K562 (cell line): ENCODE measurements around the gene PRDX6. TPM values are rescaled to one million over a fixed set of nuclear protein-coding genes. Genes with fewer than 3 reads are reported as not detected.
"Not testable (repeated sequence)": the region's sequence is repeated elsewhere in the genome, so short reads cannot be mapped to it uniquely, and the experiment has no call there.

Experiments used
- ATAC-seq: fragments of 200-7000 bp; cut with Tn5 transposase; 3 replicates; pipeline ENCODE4 v1.9.1; 2020; ENCODE audit warnings: moderate library complexity
- BruUV-seq: library from RNA; stranded (reverse); fragments of 400-500 nt; replicated peaks from 2 replicates; lab custom pipeline; 2021; lab: Mats Ljungman, UMichigan
- CTCF ChIA-PET: fragments of 300-600 bp; formaldehyde crosslinking; extraction: SDS; loops from one replicate; lab custom pipeline; 2021; ENCODE audit warnings: low intra/inter-chr PET ratio; lab: Yijun Ruan, JAX
- POLR2A ChIA-PET: fragments of 300-600, 350-650 bp; sonication (Branson Sonifier 250); formaldehyde crosslinking; extraction: SDS; loops from one replicate; lab custom pipeline; 2021; ENCODE audit warnings: antibody characterized with exemption, inconsistent platforms; lab: Yijun Ruan, JAX
- DNase-seq, 4 experiments: peaks; one replicate each; pipeline versions ENCODE4 v3.0.0 to v3.0.0-alpha.2; 2011 to 2018; ENCODE audit warnings: low spot score in 3 of 4, mixed read lengths in 3 of 4; ENCODE audit errors: extremely low read depth in 1 of 4
- FAIRE-seq: peaks from 2 replicates; lab custom pipeline; 2011; peaks lifted over from hg19 to GRCh38; lab: Jason Lieb, UNC
- H2AFZ ChIP-seq: 2 replicates; pipeline ENCODE4 v1.6.0; 2011; ENCODE audit warnings: low read depth, low read length, control low read depth, inconsistent platforms
- H3K27ac ChIP-seq: fragments of 200-600 bp; 3 replicates; pipeline ENCODE4 v1.8.0; 2011; ENCODE audit warnings: low read depth, mild to moderate bottlenecking, control low read depth, inconsistent platforms, low read length, moderate library complexity, mixed read lengths; ENCODE audit errors: extremely low read depth
- H3K27me3 ChIP-seq, 2 experiments: fragments of 300-600 bp in 1 of 2; 2 replicates in 1 of 2; 3 replicates in 1 of 2; pipeline versions ENCODE4 v1.6.0 to v1.8.0; 2011; ENCODE audit warnings: inconsistent platforms in 2 of 2, low read length in 2 of 2, mild to moderate bottlenecking in 1 of 2, mixed read lengths in 1 of 2, moderate library complexity in 1 of 2; ENCODE audit not compliant: control insufficient read depth in 2 of 2, insufficient read depth in 2 of 2
- H3K36me3 ChIP-seq: fragments of 300-600 bp; 3 replicates; pipeline ENCODE4 v1.8.0; 2011; ENCODE audit warnings: mild to moderate bottlenecking, low read length, inconsistent platforms; ENCODE audit not compliant: control insufficient read depth, insufficient read depth
- H3K4me1 ChIP-seq, 2 experiments: fragments of 200-600 bp in 1 of 2; replicated peaks in 1 of 2; 2 replicates in 1 of 2; 3 replicates in 1 of 2; pipeline versions ENCODE4 v1.5.1 to v1.8.0; 2011; ENCODE audit warnings: inconsistent platforms in 2 of 2, low read length in 2 of 2, mild to moderate bottlenecking in 1 of 2, mixed read lengths in 1 of 2, moderate library complexity in 1 of 2; ENCODE audit not compliant: control insufficient read depth in 2 of 2, insufficient read depth in 2 of 2
- H3K4me2 ChIP-seq: 2 replicates; pipeline ENCODE4 v1.6.1; 2011; ENCODE audit warnings: low read length, control low read depth, inconsistent platforms, mixed read lengths; ENCODE audit not compliant: insufficient read depth
- H3K4me3 ChIP-seq: fragments of 200-600 bp; sonication (generic), shearing (Covaris generic); 2 replicates; pipeline ENCODE4 v1.5.1; 2016; ENCODE audit warnings: control low read depth, inconsistent platforms
- H3K79me2 ChIP-seq: fragments of 200-600 bp; 3 replicates; pipeline ENCODE4 v1.8.0; 2011; ENCODE audit warnings: low read length, inconsistent platforms; ENCODE audit not compliant: control insufficient read depth, insufficient read depth
- H3K9ac ChIP-seq, 2 experiments: 2 replicates each; pipeline versions ENCODE4 v1.6.0 to v1.6.1; 2011; ENCODE audit warnings: low read depth in 2 of 2, low read length in 2 of 2, control low read depth in 1 of 2, inconsistent platforms in 1 of 2, mild to moderate bottlenecking in 1 of 2, mixed read lengths in 1 of 2; ENCODE audit not compliant: insufficient read depth in 1 of 2
- H3K9me1 ChIP-seq: one replicate; pipeline ENCODE4 v1.6.0; 2011; ENCODE audit warnings: inconsistent platforms, mild to moderate bottlenecking, low read length, moderate library complexity; ENCODE audit not compliant: control insufficient read depth, insufficient read depth
- H3K9me3 ChIP-seq: replicated peaks from 2 replicates; pipeline ENCODE4 v1.5.1; 2011; ENCODE audit warnings: low read depth, low read length, inconsistent platforms; ENCODE audit not compliant: control insufficient read depth, insufficient read depth
- H4K20me1 ChIP-seq: replicated peaks from 2 replicates; pipeline ENCODE4 v1.6.1; 2011; ENCODE audit warnings: low read length, inconsistent platforms, mixed read lengths; ENCODE audit not compliant: control insufficient read depth, insufficient read depth
- NR2F6 ChIP-seq: fragments of 450-650 bp; formaldehyde crosslinking; IDR thresholded peaks from 2 replicates; pipeline ENCODE4 v1.4.0; 2020; ENCODE audit warnings: mild to moderate bottlenecking
- TBL1XR1 ChIP-seq, 2 experiments: IDR thresholded peaks; 2 replicates each; pipeline ENCODE4 v1.6.1; 2012; ENCODE audit warnings: improper control_type of control experiment in 2 of 2, low read length in 2 of 2, mild to moderate bottlenecking in 1 of 2
- TCF3 ChIP-seq: sonication (generic); formaldehyde crosslinking; IDR thresholded peaks from 2 replicates; pipeline ENCODE4 v1.4.0; 2020; ENCODE audit warnings: mild to moderate bottlenecking, missing genetic modification reagents
- THRAP3 ChIP-seq: fragments of 450-650 bp; IDR thresholded peaks from 2 replicates; pipeline ENCODE4 v1.6.1; 2016; ENCODE audit warnings: mild to moderate bottlenecking, inconsistent platforms, borderline replicate concordance
- ZNF583 ChIP-seq: fragments of 250-450 bp; sonication (Bioruptor Pico); IDR thresholded peaks from 2 replicates; pipeline ENCODE4 v1.4.0; 2020
- WGBS: fragments of 100-300 bp; shearing (Covaris generic); methylation state at CpG from one replicate; pipeline ENCODE4 v1.1.6; 2016; ENCODE audit warnings: low coverage, mixed read lengths; ENCODE audit not compliant: insufficient coverage; ENCODE audit errors: missing lambda C conversion rate; 5-methylcytosine and 5-hydroxymethylcytosine counted together
- in situ Hi-C: fragments of 300-500 bp; cut with MboI; formaldehyde crosslinking; loops from 4 replicates; pipeline ENCODE4 v1.15.0; 2018; ENCODE audit warnings: inconsistent platforms, mixed read lengths
- intact Hi-C: fragments of 100-400 bp; cut with micrococcal nuclease; formaldehyde crosslinking; loops from 2 replicates; pipeline ENCODE4 v1.14.2; 2022
- polyA plus RNA-seq, 8 experiments: library from polyadenylated mRNA; depleted of rRNA in 4 of 8; stranded (reverse) in 5 of 8; unstranded in 3 of 8; fragments of >200 nt; fragmentation: Nextera tagmentation in 2 of 8; fragmentation: Illumina TruSeq in 1 of 8; extraction: Ambion mirVana in 2 of 8; extraction: Trizol in 1 of 8; gene quantifications; 2 replicates each; pipeline versions ENCODE4 v1.2.1 to v1.2.3, GENCODE V29; 2011 to 2014; ENCODE audit warnings: inconsistent platforms in 1 of 8, missing spikeins in 1 of 8
- total RNA-seq, 7 experiments: library from RNA; depleted of rRNA in 6 of 7; stranded (reverse); fragments of >200 nt in 6 of 7; fragmentation: Illumina TruSeq in 2 of 7; extraction: Trizol in 2 of 7; gene quantifications; 2 replicates each; pipeline versions ENCODE4 v1.2.1 to v1.2.3, GENCODE V29; 2011 to 2021; ENCODE audit warnings: low replicate concordance in 1 of 7

The PRDX6 gene
- total and polyA plus RNA-seq, 9 of the 15 experiments (the other 6 are each of a cell fraction or from before 2014, with no cell fraction given), result 277 to 1,082 (median 610) TPM

GRCh38 chr1:173459885-173460284 is 17.2 kb upstream of the PRDX6 start:
- FAIRE-seq, result no peak
- Histone ChIP-seq H3K9ac (peak overlapping the region in 1 of 2 experiments; percentile 22; a peak in 1 of 4 replicates), H3K79me2 (no peaks in the 10 kb centered on the region), H3K9me1 (no peaks in the 10 kb centered on the region), H3K4me1 (peaks cover 0 to 3% of the 10 kb centered on the region in 2 experiments; a peak in 2 of 5 replicates), H3K4me3 (no peak overlapping the region), H2AFZ (no peak overlapping the region)
- CTCF ChIA-PET, result interaction anchor here (0.6 kb wide), 1 partner anchor 30 kb away, joined by 3 read pairs; no protein-coding TSS in a partner anchor
- BruUV-seq, result no TSS peak
- intact Hi-C loops, result no loop called here
- 67% methylated on average over 4 of the region's 4 CpGs for WGBS
- no peak for TF ChIP-seq THRAP3
- TF ChIP-seq ZNF583, result no peak
- no peak for TF ChIP-seq TCF3
- no peak for TF ChIP-seq TBL1XR1 (IDR thresholded peaks at IDR 0.05; ENCODE audit: low read length in 2 of 2)
- TF ChIP-seq NR2F6, result no peak
- TF ChIP-seq, all 486 proteins: peak for 0
- ATAC-seq, result no peak
- POLR2A ChIA-PET, result no interaction called here
- H3K27me3 ChIP-seq, result no peaks in the 10 kb centered on the region
- H3K27ac ChIP-seq, result no peak overlapping the region
- in situ Hi-C loops, result no loop called here
- DNase-seq, result no peak
- H4K20me1 ChIP-seq, result no peaks in the 10 kb centered on the region
- H3K36me3 ChIP-seq, result peaks cover 21% of the 10 kb centered on the region
- H3K9me3 ChIP-seq, result no peaks in the 10 kb centered on the region
- no peak overlapping the region for H3K4me2 ChIP-seq

DNA sequence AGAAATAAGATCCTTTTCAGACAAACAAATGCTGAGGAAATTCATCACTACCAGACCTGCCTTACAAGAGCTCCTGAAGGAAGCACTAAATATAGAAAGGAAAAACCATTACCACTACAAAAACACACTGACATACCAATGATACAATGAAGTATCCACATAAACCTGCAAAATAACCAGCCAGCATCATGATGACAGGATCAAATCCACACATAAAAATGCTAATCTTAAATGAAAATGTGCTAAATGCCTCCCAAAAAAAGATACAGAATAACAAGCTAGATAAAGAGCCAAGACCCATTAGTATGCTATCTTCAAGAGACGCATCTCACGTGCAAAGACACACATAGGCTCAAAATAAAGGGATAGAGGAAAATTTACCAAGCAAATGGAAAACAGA is 14.5 kb upstream of the PRDX6 start:
- H3K4me3 ChIP-seq, H3K9me1 ChIP-seq, H3K4me2 ChIP-seq, ATAC-seq, CTCF ChIA-PET, H3K4me1 ChIP-seq, FAIRE-seq, intact Hi-C loops, H3K9me3 ChIP-seq, H4K20me1 ChIP-seq, H3K9ac ChIP-seq, BruUV-seq, H2AFZ ChIP-seq, H3K27me3 ChIP-seq, H3K27ac ChIP-seq, in situ Hi-C loops, DNase-seq, H3K79me2 ChIP-seq: not testable (repeated sequence)
- H3K36me3 ChIP-seq, result peaks cover 21% of the 10 kb centered on the region
- WGBS, result 58% methylated on average over 2 of the region's 2 CpGs
- POLR2A ChIA-PET, result interaction anchor here (0.6 kb wide), 1 partner anchor 1633 kb away, joined by 3 read pairs; no protein-coding TSS in a partner anchor
